Natural killer cell treated with Interleukin-12 subunit alpha and Interleukin-12 subunit beta and Interleukin-15 and Interleukin-18, amount 100 ng/mL, for 72 hours (primary cell): Measurements from ENCODE around the gene XAF1. TPM values are rescaled to one million over a fixed set of nuclear protein-coding genes. Genes with fewer than 3 reads are reported as not detected.
"Not testable (repeated sequence)": the region's sequence is repeated elsewhere in the genome, so short reads cannot be mapped to it uniquely, and the experiment has no call there.

Experiments used
- ATAC-seq, 2 donors: fragments of 150-1000 bp; cut with Tn5 transposase in 1 of 2; sonication (Bioruptor Pico), chemical (Tn5 transposase) in 1 of 2; 2 replicates each; pipeline ENCODE4 v1.10.0; 2021
- DNase-seq: peaks from one replicate; pipeline ENCODE4 v3.0.0; 2022; ENCODE audit warnings: low spot score
- H3K27ac Mint-ChIP-seq, 2 donors: 1 replicate in 1 of 2; 2 replicates in 1 of 2; pipeline ENCODE4 v1.8.0; 2022; ENCODE audit warnings: mixed read lengths in 2 of 2, mild to moderate bottlenecking in 1 of 2, moderate library complexity in 1 of 2
- H3K27me3 Mint-ChIP-seq, 2 donors: 1 replicate in 1 of 2; 2 replicates in 1 of 2; pipeline ENCODE4 v1.8.0; 2022; ENCODE audit warnings: mixed read lengths in 2 of 2
- H3K36me3 Mint-ChIP-seq: one replicate; pipeline ENCODE4 v1.8.0; 2022; ENCODE audit warnings: mixed read lengths
- H3K4me1 Mint-ChIP-seq, 2 donors: 1 replicate in 1 of 2; 2 replicates in 1 of 2; pipeline ENCODE4 v1.8.0; 2022; ENCODE audit warnings: low read depth in 2 of 2, mixed read lengths in 2 of 2, mild to moderate bottlenecking in 1 of 2
- H3K4me3 Mint-ChIP-seq: one replicate; pipeline ENCODE4 v1.8.0; 2022; ENCODE audit warnings: mixed read lengths
- H3K9me3 Mint-ChIP-seq: 2 replicates; pipeline ENCODE4 v1.8.0; 2022; ENCODE audit warnings: mixed read lengths
- total RNA-seq, 2 donors: library from RNA; stranded (reverse); gene quantifications; one replicate each; pipeline ENCODE4 v1.2.3, GENCODE V29; 2022

XAF1 gene
- total RNA-seq, 2 donors from 2014 or later = 53.7 to 110 TPM

DNA sequence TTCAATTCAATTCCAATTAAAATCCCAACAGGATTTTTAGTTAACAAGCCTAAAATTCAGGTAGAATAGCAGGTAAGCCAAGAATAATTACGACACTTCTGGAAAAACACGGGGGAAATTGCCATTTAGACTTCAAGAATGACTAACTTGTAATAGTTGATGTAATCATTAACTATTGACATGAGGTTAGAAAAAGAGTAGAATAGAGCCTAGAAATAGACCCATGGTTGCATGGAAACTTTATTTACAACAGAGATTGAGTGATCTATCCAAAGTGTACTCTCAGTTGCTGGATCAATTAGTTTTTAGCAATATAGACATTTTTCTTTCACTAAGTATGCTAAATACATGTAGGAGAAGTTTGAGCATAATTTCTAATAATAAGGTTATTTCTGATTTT, 39.1 kb upstream of the XAF1 start:
- Mint-ChIP-seq H3K27ac (no peak overlapping the region), H3K36me3 (no peaks in the 10 kb centered on the region), H3K4me3 (no peak overlapping the region), H3K27me3 (peaks cover 53 to 73% of the 10 kb centered on the region in 2 donors), H3K9me3 (no peaks in the 10 kb centered on the region), H3K4me1 (peaks cover 9 to 10% of the 10 kb centered on the region in 2 donors)
- DNase-seq (no peak), ATAC-seq (no peak)

DNA sequence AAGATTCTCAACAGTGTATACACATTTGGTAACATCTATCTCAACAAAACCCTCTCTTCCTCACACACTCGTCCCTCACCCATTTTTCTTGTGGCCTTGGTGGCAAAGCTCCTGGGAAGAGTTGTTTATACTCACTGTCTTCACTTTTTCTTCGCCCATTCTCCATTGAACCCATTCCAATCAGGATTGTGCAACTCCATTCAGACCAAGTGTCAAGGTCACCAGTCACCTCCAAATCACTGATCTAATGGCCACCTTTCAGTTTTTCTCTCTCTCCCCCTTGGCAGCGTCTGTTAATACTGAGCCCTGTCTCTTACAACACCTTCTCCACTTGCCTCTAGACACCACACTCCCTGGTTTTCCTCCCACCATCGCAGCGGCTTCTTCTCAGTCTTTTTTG, 34.1 kb upstream of the XAF1 start:
- no peak for DNase-seq

DNA sequence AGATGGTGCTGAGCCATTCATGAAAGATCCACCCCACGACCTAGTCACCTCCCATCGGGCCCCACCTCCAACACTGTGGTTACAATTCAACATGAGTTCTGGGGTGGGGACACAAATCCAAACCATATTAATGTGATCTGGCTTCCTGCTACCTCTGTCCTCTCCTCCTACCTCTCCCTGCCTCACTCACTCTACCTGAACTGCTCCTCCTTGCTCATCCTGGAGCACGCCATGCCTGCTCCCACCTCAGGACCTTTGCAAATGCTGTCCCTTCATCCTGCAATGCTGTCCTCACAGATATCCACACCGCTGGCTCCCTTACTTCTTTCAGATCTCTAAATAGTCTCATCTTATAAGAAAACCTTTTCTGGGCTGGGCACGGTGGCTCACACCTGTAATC, 31.8 kb upstream of the XAF1 start:
- DNase-seq = no peak
- Mint-ChIP-seq H3K4me1 (no peaks in the 10 kb centered on the region), H3K4me3 (no peak overlapping the region), H3K27ac (no peak overlapping the region), H3K9me3 (no peaks in the 10 kb centered on the region), H3K36me3 (no peaks in the 10 kb centered on the region), H3K27me3 (peaks cover 43 to 72% of the 10 kb centered on the region in 2 donors)
- ATAC-seq = no peak

More for the DNA sequence above, 34.1 kb upstream of the XAF1 start:
- H3K9me3 Mint-ChIP-seq = no peaks in the 10 kb centered on the region
- H3K36me3 Mint-ChIP-seq = no peaks in the 10 kb centered on the region
- ATAC-seq = no peak
- no peaks in the 10 kb centered on the region for H3K4me1 Mint-ChIP-seq
- H3K4me3 Mint-ChIP-seq = no peak overlapping the region
- no peak overlapping the region for H3K27ac Mint-ChIP-seq
- peaks cover 45 to 79% of the 10 kb centered on the region in 2 donors for H3K27me3 Mint-ChIP-seq

DNA sequence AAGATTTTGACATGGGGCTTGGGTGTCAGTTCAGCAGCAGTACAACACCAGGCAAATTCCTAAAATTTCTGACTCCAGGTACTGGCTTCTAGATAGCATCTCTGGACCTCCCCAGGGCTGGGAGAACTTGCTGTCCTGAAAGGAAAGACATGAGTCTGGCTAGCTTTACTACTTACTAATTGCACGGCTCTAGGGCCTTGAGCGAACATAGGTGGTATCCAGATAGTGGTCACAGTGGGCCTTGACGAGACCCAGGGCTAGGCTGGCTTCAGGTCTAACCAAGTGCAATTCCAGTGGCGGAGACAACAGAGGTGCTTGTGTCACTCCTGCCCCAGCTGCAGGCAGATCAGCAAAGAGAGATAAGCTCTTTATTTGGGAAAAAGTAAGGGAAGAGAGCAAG, 26.3 kb upstream of the XAF1 start:
- DNase-seq (no peak), ATAC-seq (no peak)
- Mint-ChIP-seq H3K36me3 (no peaks in the 10 kb centered on the region), H3K9me3 (no peaks in the 10 kb centered on the region), H3K4me1 (no peaks in the 10 kb centered on the region), H3K27ac (no peak overlapping the region), H3K4me3 (no peak overlapping the region), H3K27me3 (peaks cover 21 to 24% of the 10 kb centered on the region in 2 donors)

DNA sequence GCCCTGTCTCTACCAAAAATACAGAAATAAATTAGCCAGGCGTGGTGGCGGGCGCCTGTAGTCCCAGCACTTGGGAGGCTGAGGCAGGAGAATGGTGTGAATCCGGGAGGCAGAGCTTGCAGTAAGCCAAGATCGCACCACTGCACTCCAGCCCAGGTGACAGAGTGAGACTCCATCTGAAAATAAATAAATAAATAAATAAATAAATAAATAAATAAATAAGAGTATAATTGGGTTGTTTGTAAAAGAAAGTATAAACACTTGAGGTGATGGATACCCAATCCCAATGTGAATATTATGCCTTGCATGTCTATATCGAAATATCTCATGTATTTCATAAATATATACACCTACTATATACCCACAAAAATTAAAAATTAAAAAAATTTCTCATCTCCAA, 9.2 kb upstream of the XAF1 start:
- not testable (repeated sequence) for H3K9me3 Mint-ChIP-seq, H3K36me3 Mint-ChIP-seq, H3K4me3 Mint-ChIP-seq, DNase-seq, H3K27ac Mint-ChIP-seq, ATAC-seq
- Mint-ChIP-seq H3K4me1 (peaks cover 4 to 22% of the 10 kb centered on the region in 2 donors), H3K27me3 (peaks cover 20 to 37% of the 10 kb centered on the region in 2 donors)

DNA sequence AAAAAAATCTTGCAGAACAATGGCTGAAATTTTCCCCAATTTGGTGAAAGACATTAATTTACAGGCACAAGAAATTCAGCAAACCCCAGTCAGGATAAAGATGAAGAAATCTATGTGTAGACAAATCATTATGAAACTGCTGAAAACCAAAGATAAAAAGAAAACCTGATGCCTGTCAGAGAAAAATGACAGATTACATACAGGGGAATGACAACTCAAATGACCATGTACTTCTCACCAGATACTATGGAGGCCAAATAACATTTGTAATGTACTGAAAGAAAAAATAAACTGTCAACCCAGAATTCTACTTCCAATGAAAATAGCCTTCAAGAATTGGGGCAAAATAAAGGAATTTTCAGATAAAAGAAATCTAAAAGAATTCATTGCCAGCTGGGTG, 7.2 kb upstream of the XAF1 start:
- no peaks in the 10 kb centered on the region for H3K9me3 Mint-ChIP-seq
- no peaks in the 10 kb centered on the region for H3K36me3 Mint-ChIP-seq
- peaks cover 23 to 38% of the 10 kb centered on the region in 2 donors for H3K4me1 Mint-ChIP-seq
- peaks cover 10 to 21% of the 10 kb centered on the region in 2 donors for H3K27me3 Mint-ChIP-seq
- no peak overlapping the region for H3K4me3 Mint-ChIP-seq
- ATAC-seq (no peak), DNase-seq (no peak)
- peak overlapping the region in 1 of 2 donors; percentile 78 for H3K27ac Mint-ChIP-seq

DNA sequence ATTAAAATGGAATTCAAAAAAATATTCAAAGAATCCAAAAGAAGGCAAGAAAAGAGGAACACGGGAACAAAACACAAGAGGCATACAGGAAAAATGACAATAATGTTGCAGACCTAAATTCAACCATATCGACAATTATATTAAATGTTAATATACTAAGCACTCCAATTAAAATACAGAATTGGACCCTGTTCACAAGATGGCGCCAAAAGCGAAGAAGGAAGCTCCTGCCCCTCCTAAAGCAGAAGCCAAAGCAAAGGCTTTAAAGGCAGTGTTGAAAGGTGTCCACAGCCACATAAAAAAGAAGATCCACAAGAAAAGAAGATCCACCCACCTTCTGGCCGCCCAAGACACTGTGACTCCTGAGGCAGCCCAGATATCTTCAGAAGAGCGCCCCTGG, 6.3 kb upstream of the XAF1 start:
- peaks cover 25 to 41% of the 10 kb centered on the region in 2 donors for H3K4me1 Mint-ChIP-seq
- H3K4me3 Mint-ChIP-seq = no peak overlapping the region
- peak overlapping the region in 1 of 2 donors; percentile 78 for H3K27ac Mint-ChIP-seq
- H3K9me3 Mint-ChIP-seq = no peaks in the 10 kb centered on the region
- no peaks in the 10 kb centered on the region for H3K36me3 Mint-ChIP-seq
- ATAC-seq = no peak
- H3K27me3 Mint-ChIP-seq = peaks cover 7 to 13% of the 10 kb centered on the region in 2 donors
- no peak for DNase-seq

DNA sequence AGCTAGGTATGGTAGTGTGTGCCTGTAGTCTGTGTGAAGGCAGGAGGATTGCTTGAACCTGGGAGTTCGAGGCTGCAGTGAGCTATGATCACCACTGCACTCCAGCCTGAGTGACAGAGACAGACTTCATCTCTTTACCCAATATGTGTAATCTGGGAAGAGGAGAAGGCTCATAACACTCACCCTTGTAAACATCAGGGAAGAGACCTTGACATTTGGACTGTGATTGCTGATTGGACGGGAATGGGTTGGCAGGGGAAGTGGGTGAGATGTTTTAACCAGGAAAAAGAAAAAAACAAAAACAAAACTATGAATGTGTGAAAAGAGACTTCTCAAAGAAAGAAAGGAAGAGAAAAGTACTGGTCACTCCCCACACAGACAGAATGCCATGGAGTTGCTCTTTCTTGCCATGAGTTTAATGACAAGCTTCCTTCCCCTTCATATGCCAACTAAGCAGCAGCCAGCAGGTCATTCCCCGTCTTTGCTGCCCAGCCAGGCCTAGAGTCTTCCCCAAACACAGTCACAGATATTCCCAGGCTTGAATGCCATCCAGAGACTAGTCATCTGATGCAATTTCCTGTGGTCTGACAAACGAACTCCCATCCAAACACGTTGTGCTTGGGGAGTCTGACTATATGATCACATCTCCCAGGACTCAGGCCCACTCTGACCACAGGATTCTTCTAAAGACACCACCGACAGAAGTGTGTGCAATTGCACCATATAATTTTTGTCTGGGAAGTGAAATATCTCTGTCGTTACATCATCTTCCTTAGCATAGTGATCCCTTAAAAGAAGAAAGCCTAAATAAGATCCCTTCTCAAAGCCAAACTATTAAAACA, 3.6 kb upstream of the XAF1 start:
- Mint-ChIP-seq H3K27ac (peak overlapping the region; percentile 97 to 98), H3K4me1 (peaks cover 52 to 60% of the 10 kb centered on the region in 2 donors), H3K9me3 (no peaks in the 10 kb centered on the region), H3K27me3 (no peaks in the 10 kb centered on the region), H3K36me3 (no peaks in the 10 kb centered on the region), H3K4me3 (peak overlapping the region; percentile 83)
- ATAC-seq (peak in 1 of 2 donors; percentile 56), DNase-seq (no peak)

DNA sequence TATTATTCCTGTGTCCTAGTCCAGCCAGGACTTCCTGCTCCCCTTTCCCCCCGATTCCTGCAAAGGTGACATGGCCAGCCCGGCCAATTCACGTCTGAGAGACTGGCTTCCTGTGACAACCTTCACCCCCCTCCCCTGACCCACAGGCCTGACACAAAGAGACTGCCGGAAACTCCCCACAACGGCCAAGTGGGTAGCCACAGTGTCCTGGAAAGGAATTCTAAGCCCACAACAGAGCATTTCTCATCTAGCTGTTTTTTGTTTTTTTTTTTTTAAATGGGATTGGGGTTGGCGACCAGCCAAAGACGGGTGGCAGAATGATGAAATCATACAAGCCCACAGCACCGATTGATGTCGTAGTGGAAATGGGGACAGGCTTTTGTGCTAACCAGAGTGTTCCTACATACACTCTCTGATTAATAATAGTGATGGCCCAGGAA, 2.8 kb upstream of the XAF1 start:
- DNase-seq = peak; percentile 83
- H3K9me3 Mint-ChIP-seq = no peaks in the 10 kb centered on the region
- peaks cover 60 to 63% of the 10 kb centered on the region in 2 donors for H3K4me1 Mint-ChIP-seq
- peak overlapping the region; percentile 97 to 98 for H3K27ac Mint-ChIP-seq
- H3K27me3 Mint-ChIP-seq = no peaks in the 10 kb centered on the region
- no peaks in the 10 kb centered on the region for H3K36me3 Mint-ChIP-seq
- peak; percentile 32 to 84 for ATAC-seq
- peak overlapping the region; percentile 83 for H3K4me3 Mint-ChIP-seq

DNA sequence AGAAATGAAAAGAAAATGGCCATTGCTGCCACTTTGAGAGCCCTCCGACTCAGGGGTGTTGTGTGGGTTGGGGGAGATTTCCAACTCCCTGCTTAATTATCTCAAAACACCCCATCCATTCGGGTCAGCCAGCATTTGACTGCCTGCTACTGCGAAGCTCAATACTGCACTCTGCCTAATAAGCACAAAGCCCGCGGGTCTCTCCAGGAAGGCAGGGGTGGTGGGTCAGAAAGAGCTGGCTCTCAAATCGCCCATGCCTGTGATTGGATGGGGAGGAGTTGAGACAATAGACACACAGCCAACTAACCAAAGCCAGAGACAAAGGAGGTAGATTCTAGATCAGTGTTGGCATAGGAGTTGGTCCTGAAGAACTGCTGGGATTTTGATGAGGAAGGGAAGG, 2.3 kb upstream of the XAF1 start:
- Mint-ChIP-seq H3K36me3 (no peaks in the 10 kb centered on the region), H3K4me1 (peaks cover 62 to 66% of the 10 kb centered on the region in 2 donors), H3K27ac (peak overlapping the region; percentile 97 to 98), H3K4me3 (peak overlapping the region; percentile 83), H3K9me3 (no peaks in the 10 kb centered on the region), H3K27me3 (no peaks in the 10 kb centered on the region)
- no peak for ATAC-seq
- DNase-seq = no peak

DNA sequence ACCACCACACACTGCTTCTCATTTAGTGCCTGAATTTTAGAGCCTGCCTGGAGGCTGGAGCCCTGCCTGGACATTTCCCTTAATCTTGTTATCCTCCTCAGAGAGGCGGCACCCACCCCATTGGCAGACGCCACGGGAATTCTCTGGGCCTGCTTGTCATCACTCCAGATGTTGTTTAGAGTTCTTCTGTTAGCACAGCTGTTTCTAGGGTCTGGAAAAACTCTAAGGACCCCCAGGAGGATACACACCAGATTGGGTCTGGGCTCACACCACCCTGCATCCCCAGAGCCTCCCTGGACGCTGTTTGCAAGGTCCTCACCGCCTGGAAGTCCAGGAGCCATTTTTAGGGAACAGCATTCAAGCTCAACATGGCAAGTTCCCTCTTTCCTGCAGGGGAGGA, 565 bp upstream of the XAF1 start:
- Mint-ChIP-seq H3K36me3 (no peaks in the 10 kb centered on the region), H3K27ac (peak overlapping the region; percentile 97 to 98), H3K27me3 (no peaks in the 10 kb centered on the region), H3K4me1 (peaks cover 60% of the 10 kb centered on the region in 2 donors), H3K9me3 (no peaks in the 10 kb centered on the region), H3K4me3 (peak overlapping the region; percentile 100)
- ATAC-seq (no peak), DNase-seq (no peak)

DNA sequence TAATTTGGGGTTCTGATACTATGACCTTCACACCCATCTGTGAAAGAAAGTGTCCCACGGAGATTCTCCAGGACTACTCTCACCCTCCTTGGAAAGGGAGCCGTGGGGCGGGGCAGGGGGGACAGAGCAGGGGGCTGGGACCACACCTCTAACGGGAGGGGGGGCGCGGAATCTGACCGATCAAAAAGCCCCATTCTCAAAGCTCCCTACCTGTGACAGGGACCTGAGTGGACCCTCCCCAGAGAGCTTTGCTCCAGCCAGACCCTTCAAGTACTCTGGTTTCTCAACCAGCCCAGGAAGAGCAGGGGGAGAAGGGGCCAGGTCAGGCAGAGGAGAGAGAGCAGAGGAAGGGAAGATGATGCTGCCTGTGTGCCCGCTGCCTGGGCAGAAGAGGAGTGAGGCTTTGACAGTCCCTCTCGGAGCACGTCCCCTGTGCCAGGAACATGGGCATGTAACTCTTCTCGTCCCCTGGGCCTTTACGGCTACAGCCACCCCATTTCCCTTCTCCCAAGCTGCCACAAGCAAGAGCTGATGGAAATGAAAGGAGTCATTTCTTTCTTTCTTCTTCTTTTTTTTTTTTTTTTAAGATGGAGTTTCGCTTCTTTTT, 682 bp downstream of the XAF1 start:
- H3K4me1 Mint-ChIP-seq = peaks cover 60 to 62% of the 10 kb centered on the region in 2 donors
- DNase-seq (no peak), ATAC-seq (peak in 1 of 2 donors; percentile 52)
- H3K4me3 Mint-ChIP-seq = peak overlapping the region; percentile 100
- peak overlapping the region; percentile 97 to 98 for H3K27ac Mint-ChIP-seq
- no peaks in the 10 kb centered on the region for H3K36me3 Mint-ChIP-seq
- no peaks in the 10 kb centered on the region for H3K9me3 Mint-ChIP-seq
- H3K27me3 Mint-ChIP-seq = no peaks in the 10 kb centered on the region

DNA sequence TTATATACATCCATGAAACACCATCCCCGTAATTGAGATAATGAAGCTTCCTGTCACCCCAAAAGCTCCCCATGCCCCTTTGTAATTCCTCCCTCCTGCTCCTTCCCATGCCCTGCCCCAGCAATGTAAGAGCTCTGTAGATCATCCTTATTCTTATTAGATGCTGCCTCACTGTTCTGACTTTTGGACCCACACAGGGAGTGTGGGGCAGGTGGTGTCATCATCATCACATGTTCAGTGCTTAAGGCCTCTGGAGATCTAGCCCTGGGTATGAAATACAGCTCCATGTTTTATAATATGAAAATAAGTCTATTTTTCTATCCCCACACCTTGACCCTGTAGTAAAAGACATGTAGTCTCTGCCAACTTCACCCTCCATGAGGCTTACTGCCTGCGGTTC, 1.9 kb downstream of the XAF1 start:
- Mint-ChIP-seq H3K4me1 (peaks cover 54 to 58% of the 10 kb centered on the region in 2 donors), H3K4me3 (peak overlapping the region; percentile 100), H3K36me3 (peaks cover 4% of the 10 kb centered on the region), H3K27ac (peak overlapping the region; percentile 97 to 98), H3K27me3 (no peaks in the 10 kb centered on the region), H3K9me3 (no peaks in the 10 kb centered on the region)
- ATAC-seq (no peak), DNase-seq (no peak)

DNA sequence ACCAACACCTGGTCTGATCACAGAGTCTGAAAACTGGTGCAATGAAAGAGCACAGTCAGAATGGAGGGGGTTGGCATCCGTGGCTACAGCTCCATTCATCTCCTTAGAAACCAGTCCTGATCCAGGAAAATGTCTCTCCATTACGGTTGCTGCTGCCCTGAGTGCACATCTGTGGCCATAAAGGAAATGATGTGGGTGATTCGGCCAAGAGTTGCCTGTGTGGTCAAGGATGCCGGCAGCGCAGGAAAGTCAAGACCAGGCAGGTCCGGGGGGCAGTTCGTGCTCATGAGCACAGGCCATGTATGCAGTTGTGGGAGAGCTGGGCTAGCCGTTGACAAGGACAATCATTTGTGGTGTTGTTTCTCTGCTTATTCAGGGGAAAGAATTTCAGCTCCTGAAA, 5.9 kb downstream of the XAF1 start:
- no peak overlapping the region for H3K4me3 Mint-ChIP-seq
- ATAC-seq (no peak), DNase-seq (no peak)
- H3K4me1 Mint-ChIP-seq = peaks cover 42 to 47% of the 10 kb centered on the region in 2 donors
- no peaks in the 10 kb centered on the region for H3K27me3 Mint-ChIP-seq
- peaks cover 5% of the 10 kb centered on the region for H3K9me3 Mint-ChIP-seq
- H3K27ac Mint-ChIP-seq = no peak overlapping the region
- H3K36me3 Mint-ChIP-seq = peaks cover 40% of the 10 kb centered on the region
